ENCODE results near the gene SNRNP48.

SNRNP48 gene

GRCh38 chr6:7589949-7590917 is at the start of gene SNRNP48:
TSS of gene SNRNP48 (plus strand) at chr6:7590198. CDS start at chr6:7590258, 60 bp downstream.
- DNase-seq: peak; percentile 81 to 94

- no peak for DNase-seq
These were observed 49.4 kb upstream of the SNRNP48 start for GRCh38 chr6:7540595-7540994.

- DNase-seq: peak in 1 of 2 experiments; percentile 46
These were observed 48.6 kb upstream of the SNRNP48 start, which contains the start of gene DSP for GRCh38 chr6:7541175-7542064. TSS of gene DSP (plus strand) at chr6:7541671. CDS start at chr6:7541916, 245 bp downstream.

GRCh38 chr6:7542065-7542873 is 47.7 kb upstream of the SNRNP48 start:
- DNase-seq: no peak

- peak; percentile 5 to 20 for DNase-seq
These were observed 46.9 kb upstream of the SNRNP48 start for GRCh38 chr6:7542874-7543624.

GRCh38 chr6:7543789-7544424 is 46.1 kb upstream of the SNRNP48 start:
- DNase-seq: no peak

GRCh38 chr6:7544597-7544996 is 45.4 kb upstream of the SNRNP48 start:
- DNase-seq: no peak

- no peak for DNase-seq
These were observed 44.5 kb upstream of the SNRNP48 start for GRCh38 chr6:7545316-7546019.

- no peak for DNase-seq
These were observed 44.0 kb upstream of the SNRNP48 start for GRCh38 chr6:7546020-7546369.

GRCh38 chr6:7546383-7546782 is 43.6 kb upstream of the SNRNP48 start:
- no peak for DNase-seq

- DNase-seq: no peak
These were observed 43.1 kb upstream of the SNRNP48 start for GRCh38 chr6:7546896-7547295.

GRCh38 chr6:7547315-7547714 is 42.7 kb upstream of the SNRNP48 start:
- DNase-seq: no peak

GRCh38 chr6:7550433-7550801 is 39.6 kb upstream of the SNRNP48 start:
- DNase-seq: no peak

GRCh38 chr6:7554533-7555275 is 35.3 kb upstream of the SNRNP48 start:
- no peak for DNase-seq

GRCh38 chr6:7555671-7556070 is 34.3 kb upstream of the SNRNP48 start:
- no peak for DNase-seq

- no peak for DNase-seq
These were observed 33.4 kb upstream of the SNRNP48 start for GRCh38 chr6:7556394-7557106.

- DNase-seq: no peak
These were observed 32.3 kb upstream of the SNRNP48 start for GRCh38 chr6:7557652-7558051.

GRCh38 chr6:7558781-7559180 is 31.2 kb upstream of the SNRNP48 start:
- no peak for DNase-seq

GRCh38 chr6:7559196-7559595 is 30.8 kb upstream of the SNRNP48 start:
- DNase-seq: no peak
